Activated B cell treated with CpG ODN at 0.5 μM for 24 hours (primary cell): ENCODE data around the gene BCAN. TPM values are rescaled to one million over a fixed set of nuclear protein-coding genes. Genes with fewer than 3 reads are reported as not detected.

Experiments used
- ATAC-seq: fragments of 200-7000 bp; cut with Tn5 transposase; one replicate; pipeline ENCODE4 v1.10.0; 2021; ENCODE audit warnings: low read depth, mild to moderate bottlenecking, moderate library complexity
- CTCF ChIA-PET: fragments of 350-600 bp; sonication (Branson Sonifier 250); formaldehyde crosslinking; loops from one replicate; lab custom pipeline; 2021; ENCODE audit warnings: antibody characterized with exemption; lab: Charles Lee
- POLR2A ChIA-PET: fragments of 350-600 bp; sonication (Branson Sonifier 250); formaldehyde crosslinking; loops from one replicate; lab custom pipeline; 2021; ENCODE audit warnings: antibody characterized with exemption; lab: Charles Lee
- DNase-seq: peaks from one replicate; pipeline ENCODE4 v3.0.0; 2022
- H3K27ac Mint-ChIP-seq: one replicate; pipeline ENCODE4 v1.8.0; 2020; ENCODE audit warnings: mixed read lengths
- H3K27me3 Mint-ChIP-seq: one replicate; pipeline ENCODE4 v1.8.0; 2021; ENCODE audit warnings: mixed read lengths
- H3K36me3 Mint-ChIP-seq: one replicate; pipeline ENCODE4 v1.8.0; 2021; ENCODE audit warnings: low read depth, mixed read lengths
- H3K4me1 Mint-ChIP-seq: one replicate; pipeline ENCODE4 v1.8.0; 2021; ENCODE audit warnings: mixed read lengths
- H3K4me3 Mint-ChIP-seq: one replicate; pipeline ENCODE4 v1.8.0; 2020; ENCODE audit warnings: mild to moderate bottlenecking, mixed read lengths
- H3K9me3 Mint-ChIP-seq: one replicate; pipeline ENCODE4 v1.8.0; 2020; ENCODE audit warnings: mixed read lengths
- intact Hi-C: fragments of 100-400 bp; cut with micrococcal nuclease; formaldehyde crosslinking; loops from one replicate; pipeline ENCODE4 v1.15.1; 2024
- total RNA-seq: library from RNA; stranded (reverse); gene quantifications from 2 replicates; pipeline ENCODE4 v1.2.3, GENCODE V29; 2022
- TF ChIP-seq, protein P1 (sequence below): fragments of 200-600 bp; IDR thresholded peaks from one replicate; pipeline ENCODE4 v1.8.0; 2022; ENCODE audit warnings: antibody characterized with exemption, mild to moderate bottlenecking

Gene BCAN
- total RNA-seq, 1 donor from 2014 or later: 0.51 TPM

DNA sequence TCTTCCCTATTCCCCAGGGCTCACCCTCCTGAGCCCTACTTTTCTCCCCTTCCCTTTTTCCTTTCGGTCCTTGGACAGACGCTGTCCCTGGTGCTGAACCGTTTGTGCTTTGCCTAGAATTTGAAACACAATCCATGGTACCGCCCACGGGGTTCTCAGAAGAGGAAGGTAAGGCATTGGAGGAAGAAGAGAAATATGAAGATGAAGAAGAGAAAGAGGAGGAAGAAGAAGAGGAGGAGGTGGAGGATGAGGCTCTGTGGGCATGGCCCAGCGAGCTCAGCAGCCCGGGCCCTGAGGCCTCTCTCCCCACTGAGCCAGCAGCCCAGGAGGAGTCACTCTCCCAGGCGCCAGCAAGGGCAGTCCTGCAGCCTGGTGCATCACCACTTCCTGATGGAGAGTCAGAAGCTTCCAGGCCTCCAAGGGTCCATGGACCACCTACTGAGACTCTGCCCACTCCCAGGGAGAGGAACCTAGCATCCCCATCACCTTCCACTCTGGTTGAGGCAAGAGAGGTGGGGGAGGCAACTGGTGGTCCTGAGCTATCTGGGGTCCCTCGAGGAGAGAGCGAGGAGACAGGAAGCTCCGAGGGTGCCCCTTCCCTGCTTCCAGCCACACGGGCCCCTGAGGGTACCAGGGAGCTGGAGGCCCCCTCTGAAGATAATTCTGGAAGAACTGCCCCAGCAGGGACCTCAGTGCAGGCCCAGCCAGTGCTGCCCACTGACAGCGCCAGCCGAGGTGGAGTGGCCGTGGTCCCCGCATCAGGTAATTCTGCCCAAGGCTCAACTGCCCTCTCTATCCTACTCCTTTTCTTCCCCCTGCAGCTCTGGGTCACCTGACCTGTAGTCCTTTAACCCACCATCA is 10.4 kb downstream of the BCAN start:
- TF ChIP-seq, protein P1, sequence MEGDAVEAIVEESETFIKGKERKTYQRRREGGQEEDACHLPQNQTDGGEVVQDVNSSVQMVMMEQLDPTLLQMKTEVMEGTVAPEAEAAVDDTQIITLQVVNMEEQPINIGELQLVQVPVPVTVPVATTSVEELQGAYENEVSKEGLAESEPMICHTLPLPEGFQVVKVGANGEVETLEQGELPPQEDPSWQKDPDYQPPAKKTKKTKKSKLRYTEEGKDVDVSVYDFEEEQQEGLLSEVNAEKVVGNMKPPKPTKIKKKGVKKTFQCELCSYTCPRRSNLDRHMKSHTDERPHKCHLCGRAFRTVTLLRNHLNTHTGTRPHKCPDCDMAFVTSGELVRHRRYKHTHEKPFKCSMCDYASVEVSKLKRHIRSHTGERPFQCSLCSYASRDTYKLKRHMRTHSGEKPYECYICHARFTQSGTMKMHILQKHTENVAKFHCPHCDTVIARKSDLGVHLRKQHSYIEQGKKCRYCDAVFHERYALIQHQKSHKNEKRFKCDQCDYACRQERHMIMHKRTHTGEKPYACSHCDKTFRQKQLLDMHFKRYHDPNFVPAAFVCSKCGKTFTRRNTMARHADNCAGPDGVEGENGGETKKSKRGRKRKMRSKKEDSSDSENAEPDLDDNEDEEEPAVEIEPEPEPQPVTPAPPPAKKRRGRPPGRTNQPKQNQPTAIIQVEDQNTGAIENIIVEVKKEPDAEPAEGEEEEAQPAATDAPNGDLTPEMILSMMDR: no peak
- ChIA-PET POLR2A (no interaction called here), CTCF (interaction anchor here (1.0 kb wide), 1 partner anchor 27 kb away, joined by 3 read pairs; no protein-coding TSS in a partner anchor)
- Mint-ChIP-seq H3K9me3 (no peaks in the 10 kb centered on the region), H3K27me3 (peaks cover 78% of the 10 kb centered on the region), H3K27ac (no peak overlapping the region), H3K4me3 (no peak overlapping the region), H3K4me1 (peaks cover 16% of the 10 kb centered on the region), H3K36me3 (no peaks in the 10 kb centered on the region)
- no peak for ATAC-seq
- no peak for DNase-seq
- intact Hi-C loops: no loop called here

DNA sequence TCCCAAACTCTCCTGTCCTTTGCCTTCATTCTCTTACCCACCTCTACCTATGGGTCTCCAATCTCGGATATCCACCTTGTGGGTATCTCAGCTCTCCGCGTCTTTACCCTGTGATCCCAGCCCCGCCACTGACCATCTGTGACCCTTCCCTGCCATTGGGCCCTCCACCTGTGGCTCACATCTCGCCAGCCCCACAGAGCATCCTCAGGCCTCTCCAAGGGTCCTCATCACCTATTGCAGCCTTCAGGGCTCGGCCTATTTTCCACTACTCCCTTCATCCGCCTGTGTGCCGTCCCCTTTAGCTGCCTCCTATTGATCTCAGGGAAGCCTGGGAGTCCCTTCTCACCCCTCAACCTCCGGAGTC is 11.1 kb downstream of the BCAN start:
- intact Hi-C loops: no loop called here
- Mint-ChIP-seq H3K27me3 (peaks cover 74% of the 10 kb centered on the region), H3K4me1 (peaks cover 22% of the 10 kb centered on the region), H3K27ac (no peak overlapping the region), H3K9me3 (no peaks in the 10 kb centered on the region), H3K36me3 (no peaks in the 10 kb centered on the region), H3K4me3 (no peak overlapping the region)
- CTCF ChIA-PET: interaction anchor here (1.0 kb wide), 1 partner anchor 28 kb away, joined by 3 read pairs; no protein-coding TSS in a partner anchor
- ATAC-seq: no peak
- POLR2A ChIA-PET: no interaction called here
- TF ChIP-seq, protein P1: no peak
- no peak for DNase-seq

DNA sequence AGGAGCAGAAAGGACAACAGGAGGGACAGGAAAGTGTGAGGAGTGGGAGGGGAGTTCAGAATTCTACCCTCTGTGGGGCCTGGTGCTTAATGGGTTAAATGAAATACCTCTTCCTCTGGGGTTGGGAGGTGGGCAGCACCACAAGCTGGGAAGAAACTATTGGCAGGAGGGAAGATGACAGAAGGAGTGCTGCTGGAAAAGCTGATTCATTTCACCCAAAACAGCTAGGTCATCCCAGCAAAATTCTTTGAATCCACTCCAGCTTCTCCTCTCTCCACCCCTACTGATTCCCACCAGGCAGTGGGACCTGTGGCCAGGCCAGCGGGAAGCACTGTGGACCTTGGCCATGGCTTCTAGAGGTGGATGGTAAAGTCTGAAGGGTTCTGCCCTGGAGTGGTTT is 12.8 kb downstream of the BCAN start:
- intact Hi-C loops: no loop called here
- peaks cover 61% of the 10 kb centered on the region for H3K27me3 Mint-ChIP-seq
- POLR2A ChIA-PET: interaction anchor here (0.6 kb wide), 1 partner anchor 66 kb away, joined by 3 read pairs; no protein-coding TSS in a partner anchor
- H3K4me1 Mint-ChIP-seq: peaks cover 35% of the 10 kb centered on the region
- no peak for ATAC-seq
- no peak overlapping the region for H3K27ac Mint-ChIP-seq
- no peak for DNase-seq
- no peaks in the 10 kb centered on the region for H3K36me3 Mint-ChIP-seq
- CTCF ChIA-PET: interaction anchor here (1.4 to 2.9 kb wide), 2 partner anchors 27 to 30 kb away, joined by 5 to 15 read pairs; no protein-coding TSS in a partner anchor
- H3K4me3 Mint-ChIP-seq: no peak overlapping the region
- TF ChIP-seq, protein P1: no peak
- no peaks in the 10 kb centered on the region for H3K9me3 Mint-ChIP-seq

DNA sequence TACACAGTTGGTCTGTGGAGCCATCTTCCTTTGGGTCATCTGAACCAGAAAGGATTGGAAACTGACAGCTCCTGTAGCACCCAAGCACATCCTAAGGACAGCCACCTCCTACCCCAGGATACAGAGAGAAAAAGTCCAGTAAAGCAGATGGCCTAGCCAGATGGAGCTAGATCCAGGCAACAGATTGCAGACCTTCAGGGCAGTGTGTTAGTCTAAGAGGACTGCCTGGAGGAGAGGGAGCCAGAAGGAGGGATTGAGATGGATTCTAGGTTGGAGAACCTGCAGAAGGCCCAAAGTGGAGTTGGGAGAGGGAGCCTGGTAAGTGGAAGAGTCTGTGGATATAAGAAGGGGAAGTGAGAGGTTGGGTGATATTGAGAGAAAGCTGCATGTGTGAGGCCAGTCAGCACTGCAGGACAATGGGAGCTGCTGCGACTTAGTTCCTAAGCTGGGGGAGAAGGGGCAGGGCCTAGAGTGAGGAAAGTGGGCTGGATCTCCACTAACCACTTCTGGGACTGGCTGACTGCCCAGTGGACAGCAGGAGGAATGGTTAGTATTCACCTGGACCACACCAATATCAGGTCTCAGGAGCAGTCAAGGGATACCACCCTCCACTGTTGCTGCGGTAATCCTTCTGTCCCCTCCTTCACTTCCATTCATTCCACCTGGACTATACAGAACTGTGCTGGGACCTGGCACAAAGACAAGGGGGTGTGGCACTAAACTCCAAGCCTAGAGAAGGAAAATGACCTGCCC is 13.4 kb downstream of the BCAN start:
- Mint-ChIP-seq H3K36me3 (no peaks in the 10 kb centered on the region), H3K27ac (no peak overlapping the region), H3K27me3 (peaks cover 60% of the 10 kb centered on the region), H3K9me3 (no peaks in the 10 kb centered on the region), H3K4me3 (no peak overlapping the region), H3K4me1 (peaks cover 41% of the 10 kb centered on the region)
- ChIA-PET CTCF (interaction anchor here (1.4 to 2.9 kb wide), 2 partner anchors 28 to 31 kb away, joined by 5 to 15 read pairs; no protein-coding TSS in a partner anchor), POLR2A (interaction anchor here (0.6 kb wide), 1 partner anchor 49 kb away, joined by 7 read pairs; no protein-coding TSS in a partner anchor)
- TF ChIP-seq, protein P1: no peak
- ATAC-seq (no peak), DNase-seq (no peak)
- intact Hi-C loops: no loop called here
